Effector memory CD4-positive, alpha-beta T cell (primary cell): ENCODE measurements around the gene KCTD14.

Experiments
- DNase-seq, 3 donors: peaks; one replicate each; pipeline ENCODE4 v3.0.0-alpha.2; 2020
- H3K27ac ChIP-seq: 2 replicates; pipeline ENCODE4 v1.7.0; 2013; ENCODE audit warnings: mild to moderate bottlenecking, low read length, moderate library complexity; ENCODE audit not compliant: insufficient read depth, poor library complexity, severe bottlenecking
- H3K27me3 ChIP-seq: replicated peaks from 2 replicates; pipeline ENCODE4 v1.7.0; 2013; ENCODE audit warnings: mild to moderate bottlenecking, low read length; ENCODE audit not compliant: insufficient read depth, control insufficient read depth, poor library complexity, severe bottlenecking
- H3K36me3 ChIP-seq: 2 replicates; pipeline ENCODE4 v1.7.0; 2013; ENCODE audit warnings: mild to moderate bottlenecking, low read length, moderate library complexity; ENCODE audit not compliant: control insufficient read depth, insufficient read depth
- H3K4me1 ChIP-seq: 2 replicates; pipeline ENCODE4 v1.7.0; 2013; ENCODE audit warnings: low read length, mild to moderate bottlenecking; ENCODE audit not compliant: control insufficient read depth, insufficient read depth, poor library complexity, severe bottlenecking
- H3K4me3 ChIP-seq: 2 replicates; pipeline ENCODE4 v1.7.0; 2013; ENCODE audit warnings: low read length, low read depth, mild to moderate bottlenecking; ENCODE audit not compliant: insufficient read depth, poor library complexity, severe bottlenecking
- H3K9me3 ChIP-seq: 2 replicates; pipeline ENCODE4 v1.7.0; 2013; ENCODE audit warnings: mild to moderate bottlenecking, low read length, moderate library complexity; ENCODE audit not compliant: control insufficient read depth

The KCTD14 gene

DNA sequence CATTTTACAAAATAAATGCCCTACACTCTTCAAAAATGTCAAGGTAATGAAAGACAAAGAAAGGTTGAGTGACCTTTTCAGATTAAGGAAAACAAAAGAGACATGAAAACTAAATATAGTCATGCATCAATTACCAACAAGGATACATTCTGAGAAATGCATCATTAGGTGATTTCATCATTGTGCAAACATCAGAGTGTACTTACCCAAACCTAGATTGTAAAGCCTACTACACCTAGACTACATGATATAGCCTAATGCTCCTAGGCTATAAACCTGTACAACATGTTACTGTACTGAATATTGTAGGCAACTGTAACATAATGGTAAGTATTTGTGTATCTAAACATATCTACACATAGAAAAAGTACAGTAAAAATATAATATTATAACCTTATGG lies 55.3 kb downstream of the KCTD14 start:
- no peaks in the 10 kb centered on the region for H3K9me3 ChIP-seq
- peaks cover 14% of the 10 kb centered on the region for H3K36me3 ChIP-seq
- no peak overlapping the region for H3K4me3 ChIP-seq
- H3K27ac ChIP-seq: no peak overlapping the region
- no peak for DNase-seq
- no peaks in the 10 kb centered on the region for H3K4me1 ChIP-seq
- no peaks in the 10 kb centered on the region for H3K27me3 ChIP-seq

DNA sequence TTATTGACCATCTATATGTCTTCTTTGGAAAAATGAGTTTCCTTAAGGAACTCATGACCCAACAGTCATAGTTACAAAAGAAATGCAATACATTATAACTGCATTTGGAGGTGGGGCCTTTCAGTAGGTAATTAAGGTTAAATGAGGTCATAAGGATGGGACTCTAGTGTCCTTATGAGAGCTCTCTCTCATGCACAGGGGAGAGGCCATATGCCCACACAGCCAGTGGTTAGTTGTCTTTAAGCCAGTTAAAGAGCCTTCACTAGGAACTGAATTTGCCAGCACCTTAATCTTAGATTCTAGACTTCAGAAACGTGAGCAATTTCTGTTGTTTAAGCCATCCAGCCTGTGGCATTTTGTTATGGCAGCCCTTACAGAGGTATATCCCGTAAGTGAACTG lies 56.0 kb downstream of the KCTD14 start:
- Histone ChIP-seq H3K4me3 (no peak overlapping the region), H3K9me3 (no peaks in the 10 kb centered on the region), H3K27ac (no peak overlapping the region), H3K36me3 (peaks cover 14% of the 10 kb centered on the region), H3K4me1 (no peaks in the 10 kb centered on the region), H3K27me3 (no peaks in the 10 kb centered on the region)
- DNase-seq: no peak

DNA sequence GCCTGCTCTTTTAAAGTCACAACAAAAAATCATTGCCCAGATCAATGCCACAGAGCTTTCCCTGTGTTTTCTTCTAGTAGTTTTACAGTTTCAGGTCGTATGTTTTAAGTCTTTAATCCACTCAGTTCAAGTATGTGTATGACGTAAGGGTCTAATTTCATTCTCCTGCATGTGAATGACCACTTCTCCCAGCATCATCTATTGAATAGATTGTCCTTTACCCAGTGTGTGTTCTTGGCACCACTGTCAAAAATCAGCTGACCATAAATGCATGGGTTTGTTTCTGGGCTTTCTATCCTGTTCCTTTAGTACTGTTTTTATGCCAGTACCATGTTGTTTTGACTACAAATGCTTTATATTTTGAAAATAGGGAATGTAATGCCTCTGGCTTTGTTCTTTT lies 56.7 kb downstream of the KCTD14 start:
- H3K9me3 ChIP-seq: no peaks in the 10 kb centered on the region
- no peak for DNase-seq
- peaks cover 14% of the 10 kb centered on the region for H3K36me3 ChIP-seq
- H3K4me3 ChIP-seq: no peak overlapping the region
- no peak overlapping the region for H3K27ac ChIP-seq
- no peaks in the 10 kb centered on the region for H3K27me3 ChIP-seq
- H3K4me1 ChIP-seq: no peaks in the 10 kb centered on the region
